ENCODE data around the gene LRRC4. TPM values are rescaled to one million over a fixed set of nuclear protein-coding genes. Genes with fewer than 3 reads are reported as not detected.

Gene LRRC4
- total and polyA plus RNA-seq, 4 donors: 4.7 to 14.6 (median 6.9) TPM

- peak overlapping the region in 1 of 2 donors; percentile 9 for H3K27ac ChIP-seq (ENCODE audit: low read depth in 1 of 2, low read length in 1 of 2)
- peaks cover 0 to 1% (median 0%) of the 10 kb centered on the region in 4 donors for H3K9me3 ChIP-seq (ENCODE audit: control insufficient read depth in 4 of 4, insufficient read depth in 3 of 4, low read length in 3 of 4)
- WGBS, 2 donors: 57 to 79% methylated on average over 6 of the region's 6 CpGs
- no peak for ATAC-seq (ENCODE audit: insufficient read depth, low FRiP score)
- no peak overlapping the region for H3K9ac ChIP-seq (ENCODE audit: insufficient read depth in 1 of 2, low read length in 2 of 2)
- H3K4me3 ChIP-seq: no peak overlapping the region
- H3K36me3 ChIP-seq (ENCODE audit: control insufficient read depth in 4 of 4, insufficient read depth in 4 of 4, low read length in 4 of 4): peaks cover 0 to 6% (median 2%) of the 10 kb centered on the region in 4 donors
- no peak for TF ChIP-seq CTCF (IDR thresholded peaks at IDR 0.05; ENCODE audit: control extremely low read depth, extremely low read depth)
- H3K27me3 ChIP-seq (ENCODE audit: control insufficient read depth in 3 of 3, insufficient read depth in 3 of 3, low read length in 2 of 3): no peaks in the 10 kb centered on the region
- H3K4me1 ChIP-seq (ENCODE audit: control insufficient read depth in 5 of 5, insufficient read depth in 5 of 5, low read length in 5 of 5): peaks cover 10 to 22% (median 14%) of the 10 kb centered on the region in 5 donors
- DNase-seq: no peak
These were observed 30.4 kb downstream of the LRRC4 start for GRCh38 chr7:128000854-128001265.

- Histone ChIP-seq H3K27me3 (ENCODE audit: control insufficient read depth in 3 of 3, insufficient read depth in 3 of 3, low read length in 2 of 3) (no peaks in the 10 kb centered on the region), H3K27ac (ENCODE audit: low read depth in 1 of 2, low read length in 1 of 2) (peak overlapping the region in 1 of 2 donors; percentile 9), H3K36me3 (ENCODE audit: control insufficient read depth in 4 of 4, insufficient read depth in 4 of 4, low read length in 4 of 4) (peaks cover 0 to 6% (median 3%) of the 10 kb centered on the region in 4 donors), H3K4me3 (no peak overlapping the region), H3K4me1 (ENCODE audit: control insufficient read depth in 5 of 5, insufficient read depth in 5 of 5, low read length in 5 of 5) (peaks cover 13 to 30% (median 19%) of the 10 kb centered on the region in 5 donors), H3K9ac (ENCODE audit: insufficient read depth in 1 of 2, low read length in 2 of 2) (no peak overlapping the region), H3K9me3 (ENCODE audit: control insufficient read depth in 4 of 4, insufficient read depth in 3 of 4, low read length in 3 of 4) (peaks cover 0 to 1% (median 0%) of the 10 kb centered on the region in 4 donors)
- WGBS, 2 donors: 83 to 89% methylated on average over 1 of the region's 1 CpG
- no peak for DNase-seq
- no peak for TF ChIP-seq CTCF (IDR thresholded peaks at IDR 0.05; ENCODE audit: control extremely low read depth, extremely low read depth)
- ATAC-seq (ENCODE audit: insufficient read depth, low FRiP score): no peak
These were observed 31.2 kb downstream of the LRRC4 start for GRCh38 chr7:128000048-128000447.

GRCh38 chr7:127998671-127999070 is 32.6 kb downstream of the LRRC4 start:
- ATAC-seq (ENCODE audit: insufficient read depth, low FRiP score): no peak
- H3K36me3 ChIP-seq (ENCODE audit: control insufficient read depth in 4 of 4, insufficient read depth in 4 of 4, low read length in 4 of 4): peaks cover 0 to 6% (median 4%) of the 10 kb centered on the region in 4 donors
- H3K27ac ChIP-seq (ENCODE audit: low read depth in 1 of 2, low read length in 1 of 2): no peak overlapping the region
- H3K4me3 ChIP-seq: no peak overlapping the region
- peaks cover 17 to 39% (median 22%) of the 10 kb centered on the region in 5 donors for H3K4me1 ChIP-seq (ENCODE audit: control insufficient read depth in 5 of 5, insufficient read depth in 5 of 5, low read length in 5 of 5)
- no peak for TF ChIP-seq CTCF (IDR thresholded peaks at IDR 0.05; ENCODE audit: control extremely low read depth, extremely low read depth)
- no peak overlapping the region for H3K9ac ChIP-seq (ENCODE audit: insufficient read depth in 1 of 2, low read length in 2 of 2)
- no peaks in the 10 kb centered on the region for H3K27me3 ChIP-seq (ENCODE audit: control insufficient read depth in 3 of 3, insufficient read depth in 3 of 3, low read length in 2 of 3)
- no peak for DNase-seq
- 57 to 72% methylated on average over 2 of the region's 2 CpGs for WGBS, 2 donors
- peaks cover 0 to 1% (median 0%) of the 10 kb centered on the region in 4 donors for H3K9me3 ChIP-seq (ENCODE audit: control insufficient read depth in 4 of 4, insufficient read depth in 3 of 4, low read length in 3 of 4)
